Inferior parietal cortex (tissue), 1 donor: Measurements from ENCODE around the gene RPA3.
"Not testable (repeated sequence)": the region's sequence is repeated elsewhere in the genome, so short reads cannot be mapped to it uniquely, and the experiment has no call there.

ENCODE experiments used
- DNase-seq: peaks from one replicate; pipeline ENCODE4 v3.0.0-alpha.2; 2016; ENCODE audit errors: extremely low spot score

The RPA3 gene

DNA sequence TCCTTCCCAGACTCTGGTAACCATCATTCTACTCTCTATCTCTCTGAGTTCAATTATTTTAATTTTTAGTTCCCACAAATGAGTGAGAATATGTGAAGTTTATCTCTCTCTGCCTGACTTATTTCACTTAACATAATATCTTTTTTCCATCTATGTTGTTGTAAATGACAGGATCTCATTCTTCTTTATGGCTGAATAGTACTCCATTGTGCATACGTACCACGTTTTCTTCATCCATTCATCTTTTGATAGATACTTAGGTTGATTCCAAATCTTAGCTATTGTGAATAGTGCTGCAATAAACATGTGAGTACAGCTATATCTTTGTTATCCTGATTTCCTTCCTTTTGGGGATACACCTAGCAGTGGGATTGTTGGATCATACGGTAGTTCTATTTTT is 23.9 kb downstream of the RPA3 start:
- no peak for DNase-seq

DNA sequence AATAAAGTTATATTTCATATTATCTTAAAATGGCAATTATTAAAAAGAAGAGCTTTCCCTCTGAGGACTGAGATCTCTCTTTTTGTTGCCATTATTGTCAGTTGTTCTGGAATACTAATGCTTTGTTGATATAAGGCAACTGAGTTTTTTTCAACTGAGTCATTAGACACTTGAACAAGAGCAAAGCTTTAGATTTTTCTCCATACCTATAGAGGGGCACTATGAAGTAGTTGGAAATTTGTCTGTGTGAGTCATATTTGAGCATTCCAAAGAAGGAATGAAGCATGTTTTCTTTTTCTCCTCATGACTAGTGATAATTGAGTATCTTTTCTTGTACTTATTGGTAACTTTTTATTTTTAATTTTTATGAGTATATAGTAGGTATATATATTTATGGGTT is 24.5 kb downstream of the RPA3 start:
- DNase-seq: no peak

DNA sequence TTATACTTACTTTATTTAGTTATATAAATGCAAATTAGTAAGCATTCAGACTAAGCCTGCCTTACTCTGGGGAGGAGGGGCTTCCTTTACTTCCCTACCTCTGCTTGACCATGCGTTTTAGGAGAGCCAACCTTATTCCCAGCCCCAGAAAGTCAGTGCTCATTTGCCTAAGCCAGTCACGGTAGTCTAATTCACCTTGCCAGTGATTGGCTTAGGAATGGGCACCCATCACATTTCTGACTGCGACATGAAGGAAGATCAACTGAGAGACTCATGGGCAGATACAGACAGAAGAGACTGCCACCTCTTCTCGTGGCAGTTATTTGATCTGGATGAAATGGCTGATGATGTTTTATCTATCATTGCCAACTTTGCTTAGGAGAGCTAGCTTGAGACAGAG is 29.5 kb downstream of the RPA3 start:
- no peak for DNase-seq

DNA sequence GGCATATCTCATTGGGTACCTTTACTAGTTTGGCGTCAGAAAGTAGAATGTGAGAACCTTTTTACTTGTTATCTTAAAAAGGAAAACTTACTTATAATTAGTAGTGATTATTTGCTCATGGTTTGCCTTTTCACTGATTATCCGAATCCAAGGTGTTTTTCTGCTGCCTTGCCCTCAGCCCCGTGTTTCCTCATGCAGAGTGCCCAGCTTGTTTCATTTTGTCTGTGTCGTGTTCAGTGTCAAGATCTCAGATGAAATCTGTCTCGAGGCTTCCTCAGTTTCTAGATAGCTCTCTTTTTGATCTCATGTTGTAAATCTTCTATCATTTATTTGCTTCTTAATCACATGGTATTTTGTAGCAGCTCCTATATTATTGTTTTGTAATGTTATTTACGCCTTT is 30.1 kb downstream of the RPA3 start:
- no peak for DNase-seq

DNA sequence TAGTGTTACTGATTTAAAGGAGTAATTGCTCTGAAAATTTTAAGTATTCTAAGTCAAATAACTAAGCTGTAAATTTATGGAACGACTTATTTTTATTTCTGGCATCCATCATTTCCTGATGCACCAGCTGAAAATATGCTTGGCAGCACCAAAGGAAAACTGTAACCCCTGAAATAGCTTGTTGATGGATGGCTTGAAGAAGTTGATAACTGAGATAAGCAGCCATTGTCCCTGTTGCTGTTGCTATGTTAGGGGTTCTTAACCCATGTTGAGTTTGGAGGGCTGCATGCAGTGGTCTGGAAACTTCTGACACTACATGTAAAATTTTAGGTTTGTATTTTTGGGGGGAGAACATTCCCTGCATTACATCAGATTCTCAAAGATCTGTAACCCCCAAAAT is 30.6 kb downstream of the RPA3 start:
- no peak for DNase-seq

DNA sequence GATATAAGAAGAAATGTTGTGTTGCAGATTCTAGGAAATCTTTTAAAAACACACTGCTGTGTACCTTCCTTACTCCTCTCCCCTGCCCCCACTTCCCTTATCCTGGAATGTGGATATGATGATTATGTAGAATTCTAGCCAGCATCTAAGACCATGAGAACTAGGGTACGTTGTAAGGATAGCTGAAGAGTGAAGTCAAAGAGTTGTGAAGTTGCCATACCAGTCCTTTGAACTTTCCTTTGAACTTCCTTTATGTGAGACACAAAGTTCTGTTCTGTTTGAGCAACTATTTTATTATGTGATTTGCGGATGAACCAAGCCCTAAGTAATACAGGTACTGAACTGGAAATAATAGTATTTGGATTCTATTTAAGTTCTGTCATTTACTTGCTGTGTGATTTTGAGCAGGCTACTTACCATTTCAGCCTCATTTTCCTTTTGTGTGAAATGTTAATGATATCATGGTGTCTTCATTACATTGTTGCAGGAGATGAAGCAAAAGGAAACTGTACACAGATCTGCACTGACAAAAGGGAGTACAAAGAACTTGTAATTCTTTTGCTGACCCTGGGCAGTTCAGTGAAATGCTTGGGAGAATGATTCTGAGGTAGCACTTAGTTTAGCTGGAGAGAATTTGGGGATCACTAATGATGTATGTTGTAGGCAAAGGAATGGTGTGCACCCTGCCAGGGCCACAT is 31.4 kb downstream of the RPA3 start:
- DNase-seq: no peak

DNA sequence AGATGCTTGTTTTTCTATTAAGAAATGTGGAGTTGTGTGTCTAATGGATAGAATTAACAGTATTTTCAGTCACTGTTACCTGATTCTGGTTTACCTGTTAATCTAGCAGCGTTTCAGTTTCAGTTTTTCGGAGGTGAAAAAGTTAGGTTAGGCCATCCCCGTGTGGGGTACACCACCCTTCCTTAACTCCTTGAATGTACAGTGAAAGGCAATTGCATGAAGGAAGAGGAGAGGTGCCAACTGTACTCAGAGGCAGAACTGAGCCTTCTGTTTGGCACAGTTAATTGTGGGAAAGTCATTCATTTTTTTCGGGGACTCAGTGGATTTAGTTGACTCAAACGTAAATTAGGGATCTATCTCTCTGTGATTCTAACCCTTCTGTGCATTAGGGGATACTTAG is 35.5 kb downstream of the RPA3 start:
- no peak for DNase-seq

DNA sequence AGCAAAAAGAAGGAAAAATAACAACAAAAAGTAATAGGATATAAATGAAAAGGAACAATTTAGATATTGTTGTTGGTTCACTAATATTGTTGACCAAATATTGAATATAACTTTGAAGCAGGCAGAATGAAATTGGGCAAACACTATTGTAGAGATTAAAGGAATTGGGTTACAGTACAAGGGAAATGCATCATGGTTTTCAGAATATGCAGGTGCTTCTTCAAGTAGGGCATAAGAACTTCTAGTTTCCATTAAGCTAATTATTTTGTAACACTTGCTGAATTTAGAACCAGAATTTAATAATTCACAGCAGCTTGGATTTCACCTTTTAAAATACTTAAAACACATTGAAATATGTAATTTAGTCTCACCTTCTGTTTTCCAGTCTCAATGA is 36.5 kb downstream of the RPA3 start:
- DNase-seq: no peak

DNA sequence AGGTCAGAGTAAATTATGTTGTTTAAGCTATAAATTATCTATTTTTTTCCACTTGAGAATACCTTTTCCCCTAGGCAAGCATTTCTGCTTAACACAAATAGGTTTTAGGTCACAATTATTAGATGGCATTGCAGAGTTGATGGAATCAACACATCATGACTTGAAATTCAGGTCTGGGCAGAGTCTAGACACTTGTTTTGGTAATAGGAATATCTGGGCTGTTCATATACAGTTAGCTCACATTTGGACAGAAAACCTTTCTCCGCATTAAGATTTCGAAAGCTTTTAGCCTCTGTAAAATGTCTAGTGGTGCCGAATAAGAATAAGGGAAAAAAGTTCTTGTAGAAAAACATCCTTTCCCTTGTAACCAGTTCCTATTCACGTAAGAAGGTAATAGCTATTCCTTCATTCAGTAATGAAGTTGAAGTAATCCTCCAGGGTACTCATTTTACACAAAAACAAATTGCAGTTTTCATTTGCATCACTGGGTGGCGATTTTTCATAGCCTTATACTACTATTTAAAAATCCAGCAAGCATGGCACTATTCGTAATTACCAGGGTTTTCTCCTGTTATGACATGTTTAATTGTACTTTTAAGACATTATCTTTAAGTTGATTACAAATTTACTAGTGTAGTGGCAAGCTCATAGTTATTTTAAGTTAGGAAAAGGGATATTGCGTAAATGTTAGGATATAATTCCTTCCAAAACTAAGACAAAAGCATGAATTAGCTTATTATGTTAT is 37.0 kb downstream of the RPA3 start:
- peak; percentile 96 for DNase-seq

DNA sequence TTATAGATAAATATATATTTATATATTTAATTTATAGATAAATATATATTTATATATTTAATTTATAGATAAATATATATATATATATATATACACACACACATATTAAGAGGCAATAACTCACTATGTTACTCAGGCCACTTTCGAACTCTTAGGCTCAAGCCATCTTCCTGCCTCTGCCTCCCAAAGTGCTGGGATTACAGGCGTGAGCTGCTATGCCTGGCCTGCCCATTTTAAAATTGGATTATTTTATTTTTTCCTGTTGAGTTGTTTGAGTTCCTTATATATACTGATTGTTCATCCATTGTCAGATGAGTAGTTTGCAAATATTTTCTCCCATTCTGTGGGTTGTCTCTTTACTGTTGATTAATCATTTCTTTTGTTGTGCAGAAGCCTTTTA is 38.8 kb downstream of the RPA3 start:
- not testable (repeated sequence) for DNase-seq

DNA sequence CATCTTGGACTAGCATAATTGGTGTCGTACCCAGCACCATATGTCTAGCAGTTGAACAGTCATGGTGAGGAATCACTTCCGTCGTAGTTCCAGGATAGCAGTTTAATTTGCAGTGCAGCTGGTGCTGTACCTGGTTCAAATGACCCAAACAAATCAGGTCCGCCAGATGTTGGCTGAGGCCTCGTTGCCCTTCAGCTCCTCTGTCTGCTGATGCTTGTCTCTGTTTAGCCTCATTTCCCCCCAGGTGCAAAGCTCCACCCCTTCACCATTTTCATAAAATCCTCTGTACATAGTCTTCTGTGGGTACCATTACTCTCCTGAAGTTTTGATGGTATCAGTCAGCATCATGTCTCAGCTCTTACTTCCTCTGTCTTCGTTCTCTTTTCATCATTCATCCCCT is 42.7 kb downstream of the RPA3 start:
- DNase-seq: no peak

DNA sequence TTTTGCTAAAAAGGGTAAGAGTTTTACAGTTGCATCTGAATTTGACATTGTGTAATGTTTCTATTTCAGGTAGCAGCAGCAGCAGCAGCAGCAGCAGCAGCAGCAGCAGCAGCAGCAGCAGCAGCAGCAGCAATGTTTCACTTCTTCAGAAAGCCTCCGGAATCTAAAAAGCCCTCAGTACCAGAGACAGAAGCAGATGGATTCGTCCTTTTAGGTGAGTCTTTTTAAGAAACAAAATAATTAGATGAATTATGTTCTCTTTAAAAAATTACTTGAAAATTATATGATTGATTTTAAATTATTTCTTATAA is 45.2 kb downstream of the RPA3 start:
- DNase-seq: no peak

DNA sequence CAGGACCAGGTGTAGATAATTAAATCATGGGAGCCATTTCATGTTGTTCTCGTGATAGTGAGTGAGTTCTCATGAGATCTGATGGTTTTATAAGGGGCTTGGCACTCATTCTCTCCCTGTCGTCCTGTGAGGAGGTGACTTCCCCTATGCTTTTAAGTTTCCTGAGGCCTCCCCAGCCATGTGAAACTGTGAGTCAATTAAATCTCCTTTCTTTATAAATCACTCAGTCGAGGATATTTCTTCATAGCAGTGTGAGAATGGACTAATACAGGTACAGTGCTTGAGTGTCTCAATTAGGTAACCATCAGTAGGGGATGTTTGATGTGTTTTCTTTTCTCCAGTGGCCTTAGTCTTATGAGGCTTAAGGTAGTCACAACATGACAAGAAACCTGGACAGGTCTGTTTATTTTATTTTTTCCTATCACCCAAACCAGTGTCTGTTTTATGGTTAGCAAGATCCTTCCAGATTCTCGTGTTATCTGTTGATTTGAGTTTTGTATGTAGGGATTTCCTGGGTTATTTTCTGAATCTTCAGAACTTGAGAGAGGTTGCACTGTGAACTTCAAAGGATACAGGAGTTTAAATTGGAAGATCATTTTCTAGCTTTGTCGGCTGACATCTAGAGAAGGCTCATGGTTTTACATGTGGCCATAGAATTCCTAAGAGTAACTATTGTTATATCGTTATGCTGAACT is 45.7 kb downstream of the RPA3 start:
- no peak for DNase-seq

DNA sequence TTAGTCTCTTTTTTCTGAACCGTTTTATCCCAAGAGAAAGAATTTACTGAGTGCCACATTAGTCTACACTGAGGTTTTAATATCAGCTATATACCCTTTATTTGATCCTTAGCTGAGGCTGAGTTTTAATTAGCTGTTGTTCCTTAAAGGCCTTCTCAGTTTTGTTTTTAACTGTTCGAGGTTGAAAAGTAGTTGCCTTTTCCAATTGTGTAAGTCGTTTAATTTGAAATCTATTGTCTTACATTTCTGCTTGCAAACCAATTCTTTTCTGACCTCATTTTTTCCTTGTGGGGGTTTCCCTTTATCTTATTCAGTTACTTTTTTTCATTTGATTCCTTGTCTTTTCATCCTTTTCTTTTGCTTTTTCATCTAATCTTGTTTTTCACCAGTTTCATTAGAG is 47.0 kb downstream of the RPA3 start:
- no peak for DNase-seq

DNA sequence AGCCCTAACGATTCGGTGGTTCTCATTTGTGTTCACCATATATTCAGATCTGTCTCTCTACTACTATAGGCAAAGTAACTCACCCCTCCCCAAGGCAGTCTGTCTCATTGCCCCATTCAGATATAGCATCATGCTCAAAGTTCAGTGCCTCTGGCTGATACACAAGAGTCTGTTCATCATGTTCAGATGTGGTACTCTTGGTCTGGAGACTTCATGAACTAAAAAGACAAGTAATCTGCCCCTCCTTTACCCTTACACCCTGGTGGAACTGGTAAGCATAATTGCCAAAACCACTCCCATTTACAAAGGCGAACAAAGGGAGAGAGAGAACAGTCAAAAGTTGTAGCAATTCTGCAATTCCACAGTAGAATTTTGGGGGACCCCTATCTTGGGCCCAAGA is 47.9 kb downstream of the RPA3 start:
- DNase-seq: no peak

DNA sequence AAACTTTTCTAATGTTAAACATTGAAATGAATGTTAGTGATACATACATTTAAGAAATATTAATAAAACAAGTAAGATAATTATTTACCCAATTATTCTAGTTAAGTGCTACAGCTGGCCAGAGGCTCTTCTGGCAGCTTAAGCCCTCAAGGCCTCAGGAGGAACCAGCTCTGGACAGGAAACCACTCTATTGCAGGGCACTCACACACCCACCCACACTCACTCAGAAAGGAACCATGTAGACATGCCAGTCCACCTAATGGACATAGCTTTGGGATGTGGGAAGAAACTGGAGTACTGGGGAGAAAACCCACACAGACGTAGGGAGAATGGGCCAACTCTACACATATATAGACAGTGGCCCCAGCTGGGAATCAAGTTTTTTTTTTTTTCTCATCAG is 49.7 kb downstream of the RPA3 start:
- no peak for DNase-seq

DNA sequence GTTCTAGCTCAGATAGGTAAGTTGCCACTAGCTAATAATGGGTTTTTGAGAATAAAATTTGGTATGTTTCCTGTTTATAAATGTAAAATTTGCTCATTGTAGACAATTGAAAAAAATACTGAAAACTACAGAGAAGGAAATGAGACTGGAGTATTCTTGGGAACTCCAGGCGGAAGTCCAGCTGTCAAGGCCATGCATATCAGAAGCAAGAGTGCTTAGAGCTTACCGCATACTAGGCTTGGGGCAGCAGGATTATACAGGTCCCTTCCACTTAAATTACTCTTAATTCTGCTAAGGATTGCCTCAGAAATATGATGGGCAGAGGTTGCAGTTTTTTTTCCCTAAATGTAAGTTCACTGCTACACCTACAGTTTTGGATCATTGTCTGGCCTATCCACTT is 51.2 kb downstream of the RPA3 start:
- no peak for DNase-seq

DNA sequence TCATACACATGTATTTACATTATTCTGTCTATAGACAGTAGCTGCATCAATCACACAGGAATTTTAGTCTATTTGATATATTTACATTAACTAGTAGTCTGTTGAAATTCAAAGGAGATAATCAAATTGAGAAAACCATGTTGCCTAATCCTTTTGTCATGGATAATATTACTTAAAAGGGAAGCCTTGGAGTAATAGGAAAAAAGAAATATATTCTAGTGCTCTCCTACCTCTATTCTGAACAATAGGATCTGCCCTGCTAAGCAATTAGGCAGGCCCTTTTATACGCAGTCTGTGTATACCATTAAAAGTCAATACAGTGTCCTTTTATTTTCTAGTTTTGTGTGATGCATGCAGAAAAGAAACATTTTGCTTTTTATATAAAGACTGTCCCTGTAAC is 53.4 kb downstream of the RPA3 start:
- DNase-seq: no peak

DNA sequence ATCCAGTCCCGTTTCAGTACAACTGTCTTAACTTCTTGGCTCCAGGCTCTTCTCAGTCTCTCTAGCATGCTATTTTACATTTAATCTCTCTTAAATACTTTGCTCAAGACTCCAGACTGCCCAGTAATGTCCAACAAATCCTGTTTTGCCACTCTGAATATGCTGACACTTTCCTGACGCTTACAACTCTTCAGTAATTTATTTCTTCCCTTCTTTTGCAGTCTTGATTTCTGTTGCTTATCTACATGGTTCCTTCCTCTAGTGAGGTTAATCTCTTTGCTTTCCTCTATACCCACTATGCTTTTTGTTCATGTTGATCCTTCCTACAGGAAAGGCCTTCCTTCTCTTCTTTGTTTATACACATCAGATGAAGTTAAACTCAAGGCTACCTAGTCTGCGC is 54.1 kb downstream of the RPA3 start:
- no peak for DNase-seq

DNA sequence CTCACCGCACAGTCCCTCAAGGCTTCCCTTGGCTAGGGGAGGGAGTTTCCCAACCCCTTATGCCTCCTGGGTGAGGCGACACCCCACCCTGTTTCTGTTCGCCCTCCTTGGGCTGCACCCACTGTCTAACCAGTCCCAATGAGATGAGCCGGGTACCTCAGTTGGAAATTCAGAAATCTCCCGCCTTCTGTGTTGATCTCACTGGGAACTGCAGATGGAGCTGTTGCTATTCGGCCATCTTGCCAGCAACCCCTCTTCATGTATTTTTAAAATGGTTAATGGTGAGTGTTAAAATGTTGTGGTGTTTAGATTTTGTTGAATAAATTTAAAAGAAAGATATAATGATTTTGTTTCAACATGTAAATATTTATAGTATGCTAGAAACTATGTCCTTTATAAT is 55.9 kb downstream of the RPA3 start:
- no peak for DNase-seq

DNA sequence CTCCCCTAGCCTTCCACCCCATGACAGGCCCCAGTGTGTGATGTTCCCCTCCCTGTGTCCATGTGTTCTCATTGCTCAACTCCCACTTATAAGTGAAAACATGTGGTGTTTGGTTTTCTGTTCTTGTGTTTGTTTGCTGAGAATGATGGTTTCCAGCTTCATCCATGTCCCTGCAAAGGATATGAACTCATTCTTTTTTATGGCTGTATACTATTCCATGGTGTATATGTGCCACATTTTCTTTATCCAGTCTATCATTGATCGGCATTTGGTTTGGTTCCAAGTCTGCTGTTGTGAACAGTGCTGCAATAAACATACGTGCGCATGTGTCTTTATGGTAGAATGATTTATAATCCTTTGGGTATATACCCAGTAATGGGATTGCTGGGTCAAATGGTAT is 61.9 kb downstream of the RPA3 start:
- DNase-seq: not testable (repeated sequence)

DNA sequence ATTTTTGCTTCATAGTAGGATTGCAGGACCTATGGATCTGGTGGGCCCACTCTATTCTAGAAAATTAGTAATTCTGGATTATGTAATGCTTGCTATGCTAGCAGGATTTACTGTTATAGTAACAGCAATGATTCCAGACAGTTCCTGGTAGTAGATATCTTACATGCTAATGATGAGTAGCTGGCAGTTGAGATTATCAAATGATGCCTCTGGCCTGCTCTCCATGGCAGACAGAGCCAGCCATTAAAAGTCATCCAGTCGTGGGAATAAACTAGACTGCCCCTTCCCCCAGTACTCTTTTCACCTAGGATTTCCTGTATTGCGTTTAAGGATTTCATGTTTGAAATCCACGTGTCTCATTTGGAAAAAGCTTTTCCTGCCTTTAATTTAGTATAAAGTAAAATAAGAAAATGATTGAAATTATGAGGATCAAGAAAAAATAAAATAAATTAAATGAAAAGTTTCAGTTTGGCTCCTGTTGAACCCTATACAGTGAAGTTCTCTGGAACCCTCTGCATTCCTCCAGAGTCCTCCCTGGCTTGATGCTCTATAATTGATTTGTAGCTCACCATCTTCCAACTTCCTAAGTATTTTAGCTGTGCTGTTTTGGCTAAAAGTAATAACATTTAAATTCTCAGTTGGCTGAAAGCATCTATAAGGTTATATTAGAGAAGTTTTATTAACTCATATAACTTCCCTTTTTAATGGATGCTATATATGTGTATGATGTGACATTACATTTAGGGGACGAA is 63.3 kb downstream of the RPA3 start:
- DNase-seq: no peak
